Fibroblast of skin of left biceps (primary cell): ENCODE results near the gene CTSK.
"Not testable (repeated sequence)": the region's sequence is repeated elsewhere in the genome, so short reads cannot be mapped to it uniquely, and the experiment has no call there.

Experiments
- DNase-seq, 2 experiments: peaks; one replicate each; pipeline ENCODE4 v3.0.0-alpha.2; 2013; ENCODE audit warnings: low read depth in 2 of 2

CTSK gene

DNA sequence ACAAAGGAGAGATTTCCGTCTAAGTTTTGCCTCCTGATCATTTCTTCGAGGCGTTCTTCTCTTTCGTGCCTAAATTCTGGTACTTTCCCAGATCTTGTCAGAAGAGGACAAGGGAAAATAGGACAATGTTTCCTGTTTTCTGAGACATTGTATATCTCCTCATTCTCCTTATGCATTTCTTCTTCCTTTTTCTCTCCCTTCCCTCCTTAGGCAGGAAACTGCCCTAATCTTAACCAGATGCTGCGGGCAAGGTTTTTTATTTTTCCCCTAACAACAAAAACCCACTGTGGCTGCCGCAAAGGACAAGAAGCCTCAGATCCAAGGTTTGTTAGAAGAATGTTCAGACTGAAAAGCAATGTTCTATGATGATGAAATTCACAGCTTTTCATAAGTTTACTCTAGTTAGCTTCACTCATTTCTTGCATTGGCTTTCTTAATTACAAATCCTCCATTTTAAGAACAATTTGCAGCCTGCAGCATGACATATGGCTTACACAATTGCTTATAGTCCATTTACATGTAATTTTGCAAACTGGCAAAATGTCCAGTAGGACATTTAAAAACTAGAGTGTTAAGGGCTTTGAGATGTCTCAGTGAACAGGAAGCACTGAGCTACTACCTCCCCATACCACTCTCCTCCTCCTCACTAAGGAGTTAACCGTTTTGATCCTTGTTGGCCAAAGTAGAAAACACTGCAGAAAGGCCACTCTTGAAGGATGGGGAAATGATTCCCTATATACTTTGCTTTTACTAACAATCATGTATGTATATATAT lies 624 bp downstream of the CTSK start:
- no peak for DNase-seq

DNA sequence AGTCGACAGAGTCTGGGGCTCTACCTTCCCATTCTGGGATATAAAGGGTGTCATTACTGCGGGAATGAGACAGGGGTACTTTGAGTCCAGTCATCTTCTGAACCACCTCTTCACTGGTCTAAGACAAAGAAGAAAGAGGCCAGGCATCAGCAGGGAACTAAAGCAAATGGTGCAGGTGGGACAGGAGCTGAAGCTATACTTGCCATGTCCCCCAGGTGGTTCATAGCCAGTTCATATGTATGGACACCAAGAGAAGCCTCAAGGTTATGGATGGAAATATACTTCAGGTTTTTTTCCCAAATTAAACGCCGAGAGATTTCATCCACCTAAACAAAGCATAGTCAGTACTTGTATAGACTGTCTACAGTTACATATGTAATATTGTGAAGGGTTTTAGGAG lies 2.2 kb downstream of the CTSK start:
- DNase-seq = no peak

DNA sequence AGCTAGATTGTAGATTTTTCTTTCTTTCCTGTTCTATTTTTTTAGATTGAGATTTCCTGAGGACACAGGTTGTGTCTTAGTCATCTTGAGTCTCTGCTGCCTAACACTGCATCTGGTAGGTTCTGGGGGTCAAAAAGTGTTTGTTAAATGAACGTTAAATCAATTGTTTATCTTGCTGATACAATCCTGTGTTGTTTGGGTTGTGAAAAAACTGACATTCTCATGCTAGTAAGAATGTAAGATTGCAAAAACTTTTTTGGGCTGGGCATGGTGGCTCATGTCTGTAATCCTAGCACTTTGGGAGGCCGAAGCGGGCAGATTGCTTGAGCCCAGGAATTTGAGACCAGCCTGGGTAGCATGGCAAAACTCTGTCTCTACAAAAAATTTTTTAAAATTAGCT lies 3.4 kb downstream of the CTSK start:
- DNase-seq = no peak

DNA sequence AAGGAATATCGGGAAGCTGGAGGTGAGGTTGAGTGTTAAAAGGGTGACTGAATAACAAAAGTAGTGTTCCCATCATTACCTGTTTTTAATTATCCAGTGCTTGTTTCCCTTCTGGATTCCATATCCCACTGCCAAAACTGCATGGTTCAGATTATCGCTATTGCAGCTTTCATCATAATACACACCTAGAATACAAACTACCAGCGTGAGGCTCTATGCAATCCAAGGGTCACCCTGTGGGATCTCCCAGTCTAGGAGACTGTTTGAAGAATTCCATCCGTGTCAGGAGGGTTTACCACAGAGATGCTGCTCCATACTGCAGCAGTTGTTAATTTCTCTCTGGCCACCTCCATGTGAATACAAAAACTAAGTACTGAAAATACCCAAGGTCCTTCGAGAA lies 9.0 kb downstream of the CTSK start:
- no peak for DNase-seq

DNA sequence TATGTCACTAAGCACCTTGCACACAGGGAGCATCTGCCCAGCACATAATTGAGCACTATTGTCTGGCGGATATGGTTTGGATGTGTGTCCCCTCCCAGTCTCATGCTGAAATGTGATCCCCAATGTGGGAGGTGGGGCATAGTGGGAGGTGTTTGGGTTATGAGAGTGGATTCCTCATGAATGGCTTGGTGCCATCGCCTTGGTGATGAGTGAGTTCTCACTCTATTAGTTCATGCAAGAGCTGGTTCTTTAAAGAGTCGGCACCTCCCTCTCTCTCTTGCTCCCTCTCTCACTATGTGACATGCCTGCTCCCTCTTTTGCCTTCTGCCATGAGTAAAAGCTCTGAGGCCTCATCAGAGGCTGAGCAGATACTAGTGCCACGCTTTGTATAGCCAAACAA lies 9.5 kb downstream of the CTSK start:
- DNase-seq = peak in 1 of 2 experiments; percentile 33

DNA sequence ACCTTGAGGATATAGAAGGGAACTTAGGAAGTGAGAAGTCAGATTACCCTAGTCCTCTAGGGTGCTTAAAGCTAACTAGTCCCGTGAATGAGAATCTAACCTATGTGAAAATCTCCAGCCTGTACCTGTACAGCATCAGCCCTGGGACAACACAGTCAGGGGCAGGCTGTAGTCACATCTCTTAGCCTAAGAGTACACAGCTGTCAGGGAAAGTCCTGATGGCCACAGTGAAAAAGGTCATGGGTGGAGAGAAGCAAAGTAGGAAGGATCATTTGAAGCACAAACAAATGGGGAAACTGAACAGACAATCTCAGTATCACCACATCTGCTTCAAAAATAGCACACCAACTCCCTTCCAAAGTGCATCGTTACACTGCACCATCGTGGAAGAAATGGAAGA lies 11.7 kb downstream of the CTSK start:
- no peak for DNase-seq

DNA sequence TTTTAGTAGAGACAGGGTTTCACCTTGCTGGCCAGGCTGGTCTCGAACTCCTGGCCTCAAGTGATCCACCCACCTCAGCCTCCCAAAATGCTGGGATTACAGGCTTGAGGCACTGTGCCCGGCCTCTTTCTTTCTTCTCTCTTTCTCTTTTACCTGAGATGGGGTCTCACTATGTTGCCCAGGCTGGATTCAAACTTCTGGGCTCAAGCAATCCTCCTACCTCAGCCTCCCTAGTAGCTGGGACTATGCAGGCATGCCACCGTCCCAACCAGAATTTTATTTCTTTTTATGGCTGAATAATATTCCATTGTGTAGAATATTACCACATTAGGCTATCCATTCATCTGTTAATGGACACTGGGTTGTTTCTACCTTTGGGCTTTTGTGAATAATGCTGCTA lies 14.3 kb downstream of the CTSK start:
- DNase-seq = not testable (repeated sequence)

DNA sequence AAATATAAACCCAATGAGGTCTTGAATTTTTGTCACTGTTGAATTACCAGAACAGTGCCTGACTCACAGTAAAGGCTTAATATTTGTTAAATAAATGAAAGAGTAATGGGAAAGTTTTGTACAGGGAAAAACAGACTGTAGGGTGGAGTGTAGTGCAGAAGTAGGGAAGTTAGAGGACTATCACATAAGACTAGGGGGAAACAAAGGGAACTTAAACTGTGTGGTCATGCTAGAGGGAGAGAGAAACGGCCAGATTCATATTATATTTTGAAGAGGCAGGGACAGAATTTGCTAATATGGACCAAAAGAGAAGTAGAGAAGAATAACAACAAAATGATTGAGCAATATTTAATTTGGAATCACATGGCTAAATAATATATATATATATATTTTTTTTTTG lies 14.8 kb downstream of the CTSK start:
- DNase-seq = no peak

GRCh38 chr1:150791585-150791984 lies 16.5 kb downstream of the CTSK start:
- DNase-seq = no peak

- no peak for DNase-seq
These were observed 18.7 kb downstream of the CTSK start for GRCh38 chr1:150789396-150789795.

DNA sequence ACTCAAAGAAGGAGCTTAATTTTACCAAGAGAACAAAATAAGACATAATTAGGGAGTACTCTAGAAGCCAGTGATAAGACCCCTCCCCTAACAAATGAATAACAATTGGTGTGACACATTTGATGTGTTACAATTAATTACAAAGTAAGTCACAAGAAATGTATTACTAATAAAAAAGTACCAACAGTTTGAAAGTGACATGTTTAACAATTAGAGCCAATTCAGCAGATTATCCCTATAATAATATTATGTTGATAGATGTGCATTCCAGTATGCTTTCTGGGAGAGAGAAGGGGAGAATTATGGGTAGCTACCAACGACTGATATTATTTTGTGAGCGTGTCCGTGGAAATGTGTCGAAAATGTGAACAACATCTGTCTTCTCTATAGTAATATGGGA lies 19.1 kb downstream of the CTSK start:
- DNase-seq = no peak

DNA sequence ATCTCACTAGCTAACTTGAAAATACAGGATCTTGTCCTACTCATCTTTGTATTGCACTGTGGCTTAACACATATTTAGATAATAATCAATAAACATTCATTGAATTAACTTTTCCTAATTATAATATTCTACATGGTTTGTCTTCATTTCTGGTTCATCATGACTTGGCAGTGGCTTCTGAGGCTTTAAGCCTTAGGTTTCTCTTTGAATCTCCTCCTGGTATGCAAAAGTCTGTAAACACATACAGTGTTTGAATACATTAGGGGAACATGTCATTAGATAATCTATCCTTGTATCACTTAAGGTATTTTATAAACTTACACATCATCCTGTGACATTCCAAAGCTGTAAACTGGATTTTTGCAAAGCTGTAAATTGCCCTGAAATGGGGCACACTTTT lies 20.6 kb downstream of the CTSK start:
- no peak for DNase-seq

DNA sequence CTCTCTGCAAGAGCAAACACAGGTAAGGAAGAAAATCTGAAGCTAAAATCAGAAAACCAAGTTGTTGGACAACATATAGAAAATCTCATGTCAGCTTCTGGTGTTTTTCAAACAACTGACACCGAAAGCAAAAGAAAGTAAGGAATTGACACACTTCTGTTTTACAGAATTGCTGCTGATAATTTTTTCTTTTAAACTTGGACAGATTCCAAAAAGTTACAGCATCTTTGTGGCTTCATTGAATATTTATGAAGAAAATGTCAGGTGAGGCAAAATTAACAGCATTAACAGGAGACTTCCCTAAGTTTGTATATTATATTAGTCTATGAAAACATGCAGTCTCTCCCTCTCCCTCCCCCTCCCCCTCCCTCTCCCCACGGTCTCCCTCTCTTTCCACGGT lies 27.6 kb downstream of the CTSK start:
- no peak for DNase-seq

- DNase-seq = no peak
These were observed 29.7 kb downstream of the CTSK start for GRCh38 chr1:150778409-150778808.

GRCh38 chr1:150777544-150777943 lies 30.5 kb downstream of the CTSK start:
- no peak for DNase-seq

GRCh38 chr1:150775931-150776505 lies 32.0 kb downstream of the CTSK start:
- DNase-seq = not testable (repeated sequence)

DNA sequence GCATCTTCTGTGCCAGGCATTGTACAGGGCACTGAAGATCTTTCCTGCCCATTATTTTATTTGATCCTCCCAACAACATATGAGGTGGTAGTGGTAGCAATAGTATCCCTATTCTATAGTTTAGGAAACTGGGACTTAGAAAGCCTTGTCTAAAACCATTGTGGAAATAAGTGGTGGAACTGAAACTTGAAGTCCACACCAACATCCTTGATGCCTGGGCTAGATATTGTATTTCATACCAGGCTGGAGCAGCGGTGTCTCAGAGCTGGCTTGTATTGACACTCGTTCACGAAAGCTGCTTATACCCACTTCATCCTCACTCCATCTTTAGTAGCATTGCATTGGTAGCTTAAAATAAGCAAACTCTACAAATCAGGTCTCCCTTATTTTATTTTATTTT lies 32.8 kb downstream of the CTSK start:
- no peak for DNase-seq

- no peak for DNase-seq
These were observed 35.7 kb downstream of the CTSK start for GRCh38 chr1:150772326-150772725.

DNA sequence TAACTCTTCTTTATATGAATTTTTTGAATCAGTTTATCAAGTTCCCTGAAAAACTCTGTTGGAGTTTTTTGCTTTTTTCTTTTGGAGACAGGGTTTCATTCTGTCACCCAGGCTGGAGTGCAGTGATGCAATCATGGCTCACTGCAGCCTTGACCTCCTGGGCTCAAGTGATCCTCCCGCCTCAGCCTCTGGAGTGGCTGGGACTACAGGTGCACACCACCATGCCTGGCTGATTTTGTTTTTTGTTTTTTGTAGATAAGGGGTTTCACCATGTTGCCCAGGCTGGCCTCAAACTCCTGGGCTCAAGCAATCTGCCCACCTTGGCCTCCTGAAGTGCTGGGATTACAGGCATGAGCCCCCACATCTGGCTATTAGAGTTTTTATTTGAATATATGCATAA lies 40.4 kb downstream of the CTSK start:
- not testable (repeated sequence) for DNase-seq

GRCh38 chr1:150765977-150766301 lies 42.1 kb downstream of the CTSK start:
- DNase-seq = not testable (repeated sequence)

DNA sequence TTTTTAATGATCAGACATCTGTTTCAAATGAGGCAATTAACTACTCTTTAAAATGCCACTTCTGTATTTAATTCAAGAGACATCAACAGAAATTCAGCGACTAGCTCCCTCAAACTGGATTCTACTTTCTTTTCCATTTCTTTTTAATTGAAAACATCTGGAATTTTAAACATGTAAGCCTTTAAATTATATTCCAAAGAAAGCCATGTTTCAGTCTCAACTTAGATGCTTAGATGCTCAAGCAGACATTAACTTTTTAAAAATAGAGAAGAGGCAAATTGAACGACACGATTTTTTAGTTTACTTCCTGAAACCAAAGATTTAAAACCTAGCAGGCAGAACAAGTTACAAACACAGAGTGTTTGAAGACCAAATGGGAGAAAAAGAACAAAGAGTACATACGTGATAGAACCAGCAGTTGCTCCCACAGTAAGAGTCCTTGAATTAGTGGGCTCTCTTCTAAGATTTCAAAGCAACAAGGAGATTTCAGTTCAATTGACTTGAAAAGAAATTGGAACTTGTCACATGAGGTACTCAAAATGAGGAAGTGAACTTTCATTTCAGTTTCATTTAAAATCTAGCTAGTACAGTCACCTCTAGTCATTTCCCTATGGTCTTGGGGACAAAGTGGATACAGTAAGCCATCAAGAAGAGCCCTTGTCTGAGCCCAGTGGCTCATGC lies 42.6 kb downstream of the CTSK start, which contains the start of gene CTSS:
CTSS (minus strand) TSS at position 483 of the 681 bp plus-strand sequence. CDS start 1,015 bp downstream, outside the sequence.
- DNase-seq = peak in 1 of 2 experiments; percentile 20

GRCh38 chr1:150764617-150765101 lies 43.4 kb downstream of the CTSK start:
- DNase-seq = peak; percentile 56 to 64

GRCh38 chr1:150763018-150763417 lies 45.0 kb downstream of the CTSK start:
- DNase-seq = no peak
